Gastroesophageal sphincter (tissue), 3 donors: ENCODE data around the gene TMEM207.

ENCODE experiments used
- CTCF ChIP-seq, 4 experiments: fragments of 200-600 bp in 2 of 4; fragments of 450-650 bp in 2 of 4; sonication (generic) in 1 of 4; IDR thresholded peaks; one replicate each; pipeline ENCODE4 v1.5.1; 2017 to 2019; ENCODE audit warnings: antibody characterized with exemption in 4 of 4, mild to moderate bottlenecking in 2 of 4, moderate library complexity in 2 of 4
- EP300 ChIP-seq: sonication (generic); formaldehyde crosslinking; IDR thresholded peaks from one replicate; pipeline ENCODE4 v1.6.1; 2017; ENCODE audit warnings: antibody characterized with exemption, mild to moderate bottlenecking
- POLR2A ChIP-seq, 2 donors: fragments of 450-650 bp; IDR thresholded peaks; one replicate each; pipeline ENCODE4 v1.6.1; 2017; ENCODE audit warnings: antibody characterized with exemption in 2 of 2, mild to moderate bottlenecking in 2 of 2, moderate library complexity in 1 of 2

- no peak for TF ChIP-seq POLR2A (IDR thresholded peaks at IDR 0.05)
- TF ChIP-seq CTCF (IDR thresholded peaks at IDR 0.05), result no peak
- no peak for TF ChIP-seq EP300
Observed at GRCh38 chr3:190467922-190468321, 18.2 kb upstream of the TMEM207 start.
